Prostate gland (tissue), 2 donors: ENCODE results near the gene ELN.

Source experiments
- POLR2A ChIP-seq: fragments of 450-650 bp; IDR thresholded peaks from one replicate; pipeline ENCODE4 v1.6.1; 2016; ENCODE audit warnings: antibody characterized with exemption, mild to moderate bottlenecking
- POLR2AphosphoS5 ChIP-seq: sonication (generic); formaldehyde crosslinking; IDR thresholded peaks from one replicate; pipeline ENCODE4 v1.6.1; 2017; ENCODE audit warnings: antibody characterized with exemption
- TF ChIP-seq, protein P1 (sequence below), 4 experiments: fragments of 200-600 bp in 2 of 4; fragments of 450-650 bp in 2 of 4; sonication (generic) in 2 of 4; IDR thresholded peaks; 1 replicate in 3 of 4; 2 replicates in 1 of 4; pipeline ENCODE4 v1.5.1; 2016 to 2019; ENCODE audit warnings: antibody characterized with exemption in 4 of 4, mild to moderate bottlenecking in 2 of 4, moderate library complexity in 2 of 4

GRCh38 chr7:74049997-74050798, 22.2 kb downstream of the ELN start:
- TF ChIP-seq, protein P1, sequence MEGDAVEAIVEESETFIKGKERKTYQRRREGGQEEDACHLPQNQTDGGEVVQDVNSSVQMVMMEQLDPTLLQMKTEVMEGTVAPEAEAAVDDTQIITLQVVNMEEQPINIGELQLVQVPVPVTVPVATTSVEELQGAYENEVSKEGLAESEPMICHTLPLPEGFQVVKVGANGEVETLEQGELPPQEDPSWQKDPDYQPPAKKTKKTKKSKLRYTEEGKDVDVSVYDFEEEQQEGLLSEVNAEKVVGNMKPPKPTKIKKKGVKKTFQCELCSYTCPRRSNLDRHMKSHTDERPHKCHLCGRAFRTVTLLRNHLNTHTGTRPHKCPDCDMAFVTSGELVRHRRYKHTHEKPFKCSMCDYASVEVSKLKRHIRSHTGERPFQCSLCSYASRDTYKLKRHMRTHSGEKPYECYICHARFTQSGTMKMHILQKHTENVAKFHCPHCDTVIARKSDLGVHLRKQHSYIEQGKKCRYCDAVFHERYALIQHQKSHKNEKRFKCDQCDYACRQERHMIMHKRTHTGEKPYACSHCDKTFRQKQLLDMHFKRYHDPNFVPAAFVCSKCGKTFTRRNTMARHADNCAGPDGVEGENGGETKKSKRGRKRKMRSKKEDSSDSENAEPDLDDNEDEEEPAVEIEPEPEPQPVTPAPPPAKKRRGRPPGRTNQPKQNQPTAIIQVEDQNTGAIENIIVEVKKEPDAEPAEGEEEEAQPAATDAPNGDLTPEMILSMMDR (IDR thresholded peaks at IDR 0.05) = no peak
- TF ChIP-seq POLR2A (no peak), POLR2AphosphoS5 (no peak)
